ENCODE results near the gene C1QTNF12. TPM values are rescaled to one million over a fixed set of nuclear protein-coding genes. Genes with fewer than 3 reads are reported as not detected.

Gene C1QTNF12
- total RNA-seq, 1 donor from 2014 or later: 0.28 TPM

- H3K4me3 ChIP-seq: peak overlapping the region; percentile 64
- TF ChIP-seq EZH2 (IDR thresholded peaks at IDR 0.05) (peak; percentile 51), EZH2phosphoT487 (IDR thresholded peaks at IDR 0.05) (no peak)
- H3K36me3 ChIP-seq: no peaks in the 10 kb centered on the region
- peaks cover 6% of the 10 kb centered on the region for H3K4me1 Mint-ChIP-seq
- H3K4me2 ChIP-seq: peak overlapping the region; percentile 89
- H3F3A ChIP-seq (ENCODE audit: low read depth): peaks cover 7% of the 10 kb centered on the region
- H3K9ac ChIP-seq: no peak overlapping the region
- H3K9me3 ChIP-seq (ENCODE audit: low read depth): no peaks in the 10 kb centered on the region
- H3K27me3 Mint-ChIP-seq (ENCODE audit: insufficient read depth, low read depth): peaks cover 4% of the 10 kb centered on the region
- H3K9me3 Mint-ChIP-seq: no peaks in the 10 kb centered on the region
- peak overlapping the region; percentile 32 for H2AFZ ChIP-seq (replicated peaks)
- peaks cover 60% of the 10 kb centered on the region for H3K27me3 ChIP-seq
- no peaks in the 10 kb centered on the region for H3K36me3 Mint-ChIP-seq
- no peak overlapping the region for H3K4me3 Mint-ChIP-seq
- H3K79me2 ChIP-seq (ENCODE audit: low read depth): no peaks in the 10 kb centered on the region
- no peak overlapping the region for H3K27ac Mint-ChIP-seq
- no peaks in the 10 kb centered on the region for H4K20me1 ChIP-seq (ENCODE audit: low read depth)
- peaks cover 3% of the 10 kb centered on the region for H3K4me1 ChIP-seq
- DNase-seq (ENCODE audit: low spot score): peak; percentile 72
- no peak overlapping the region for H3K27ac ChIP-seq
These were observed 45.4 kb downstream of the C1QTNF12 start for GRCh38 chr1:1200876-1201810.

- H3K27me3 ChIP-seq: peaks cover 51% of the 10 kb centered on the region
- peak overlapping the region; percentile 64 for H3K4me3 ChIP-seq
- no peaks in the 10 kb centered on the region for H4K20me1 ChIP-seq (ENCODE audit: low read depth)
- H2AFZ ChIP-seq (replicated peaks): no peak overlapping the region
- TF ChIP-seq, protein P1, sequence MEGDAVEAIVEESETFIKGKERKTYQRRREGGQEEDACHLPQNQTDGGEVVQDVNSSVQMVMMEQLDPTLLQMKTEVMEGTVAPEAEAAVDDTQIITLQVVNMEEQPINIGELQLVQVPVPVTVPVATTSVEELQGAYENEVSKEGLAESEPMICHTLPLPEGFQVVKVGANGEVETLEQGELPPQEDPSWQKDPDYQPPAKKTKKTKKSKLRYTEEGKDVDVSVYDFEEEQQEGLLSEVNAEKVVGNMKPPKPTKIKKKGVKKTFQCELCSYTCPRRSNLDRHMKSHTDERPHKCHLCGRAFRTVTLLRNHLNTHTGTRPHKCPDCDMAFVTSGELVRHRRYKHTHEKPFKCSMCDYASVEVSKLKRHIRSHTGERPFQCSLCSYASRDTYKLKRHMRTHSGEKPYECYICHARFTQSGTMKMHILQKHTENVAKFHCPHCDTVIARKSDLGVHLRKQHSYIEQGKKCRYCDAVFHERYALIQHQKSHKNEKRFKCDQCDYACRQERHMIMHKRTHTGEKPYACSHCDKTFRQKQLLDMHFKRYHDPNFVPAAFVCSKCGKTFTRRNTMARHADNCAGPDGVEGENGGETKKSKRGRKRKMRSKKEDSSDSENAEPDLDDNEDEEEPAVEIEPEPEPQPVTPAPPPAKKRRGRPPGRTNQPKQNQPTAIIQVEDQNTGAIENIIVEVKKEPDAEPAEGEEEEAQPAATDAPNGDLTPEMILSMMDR (IDR thresholded peaks at IDR 0.05): no peak
- TF ChIP-seq EZH2phosphoT487 (IDR thresholded peaks at IDR 0.05): no peak
- no peak for TF ChIP-seq EZH2 (IDR thresholded peaks at IDR 0.05)
- H3K79me2 ChIP-seq (ENCODE audit: low read depth): no peaks in the 10 kb centered on the region
- H3K9ac ChIP-seq: no peak overlapping the region
- H3K4me1 Mint-ChIP-seq: peaks cover 6% of the 10 kb centered on the region
- H3K9me3 Mint-ChIP-seq: peaks cover 2% of the 10 kb centered on the region
- H3K9me3 ChIP-seq (ENCODE audit: low read depth): no peaks in the 10 kb centered on the region
- peak overlapping the region; percentile 72 for H3K4me3 Mint-ChIP-seq
- H3K4me2 ChIP-seq: peak overlapping the region; percentile 89
- H3K4me1 ChIP-seq: peaks cover 3% of the 10 kb centered on the region
- H3K27ac Mint-ChIP-seq: no peak overlapping the region
- no peak overlapping the region for H3K27ac ChIP-seq
- peaks cover under 1% of the 10 kb centered on the region for H3K36me3 Mint-ChIP-seq
- peaks cover 4% of the 10 kb centered on the region for H3K27me3 Mint-ChIP-seq (ENCODE audit: insufficient read depth, low read depth)
- peaks cover 7% of the 10 kb centered on the region for H3F3A ChIP-seq (ENCODE audit: low read depth)
- H3K36me3 ChIP-seq: no peaks in the 10 kb centered on the region
- DNase-seq (ENCODE audit: low spot score): no peak
These were observed 46.3 kb downstream of the C1QTNF12 start for GRCh38 chr1:1199961-1200875.

- H3K79me2 ChIP-seq (ENCODE audit: low read depth): no peaks in the 10 kb centered on the region
- H2AFZ ChIP-seq (replicated peaks): no peak overlapping the region
- no peaks in the 10 kb centered on the region for H4K20me1 ChIP-seq (ENCODE audit: low read depth)
- Mint-ChIP-seq H3K4me3 (no peak overlapping the region), H3K27ac (no peak overlapping the region), H3K9me3 (peaks cover 11% of the 10 kb centered on the region), H3K27me3 (ENCODE audit: insufficient read depth, low read depth) (peaks cover 4% of the 10 kb centered on the region), H3K4me1 (peaks cover 6% of the 10 kb centered on the region), H3K36me3 (peaks cover 2% of the 10 kb centered on the region)
- H3K9me3 ChIP-seq (ENCODE audit: low read depth): peaks cover 3% of the 10 kb centered on the region
- H3K4me1 ChIP-seq: peaks cover 3% of the 10 kb centered on the region
- peaks cover 42% of the 10 kb centered on the region for H3K27me3 ChIP-seq
- H3K36me3 ChIP-seq: no peaks in the 10 kb centered on the region
- no peak overlapping the region for H3K4me2 ChIP-seq
- no peak for DNase-seq (ENCODE audit: low spot score)
- no peak overlapping the region for H3K9ac ChIP-seq
- H3K27ac ChIP-seq: no peak overlapping the region
- H3F3A ChIP-seq (ENCODE audit: low read depth): peaks cover 7% of the 10 kb centered on the region
- no peak overlapping the region for H3K4me3 ChIP-seq
- TF ChIP-seq EZH2phosphoT487 (IDR thresholded peaks at IDR 0.05) (no peak), EZH2 (IDR thresholded peaks at IDR 0.05) (no peak)
- TF ChIP-seq, protein P1 (IDR thresholded peaks at IDR 0.05): no peak
These were observed 47.2 kb downstream of the C1QTNF12 start for GRCh38 chr1:1199141-1199960.

Data from neural progenitor cell (in vitro differentiated cells).